UCSD-AML1 (cell line): ENCODE results near the gene EED.
"Not testable (repeated sequence)": the region's sequence is repeated elsewhere in the genome, so short reads cannot be mapped to it uniquely, and the experiment has no call there.

Source experiments
- DNase-seq: peaks from one replicate; lab custom pipeline; 2025; ENCODE audit not compliant: unreplicated experiment; lab: John Stamatoyannopoulos, UW

EED gene

GRCh38 chr11:86289508-86290280, 45.1 kb downstream of the EED start:
- not testable (repeated sequence) for DNase-seq

DNA sequence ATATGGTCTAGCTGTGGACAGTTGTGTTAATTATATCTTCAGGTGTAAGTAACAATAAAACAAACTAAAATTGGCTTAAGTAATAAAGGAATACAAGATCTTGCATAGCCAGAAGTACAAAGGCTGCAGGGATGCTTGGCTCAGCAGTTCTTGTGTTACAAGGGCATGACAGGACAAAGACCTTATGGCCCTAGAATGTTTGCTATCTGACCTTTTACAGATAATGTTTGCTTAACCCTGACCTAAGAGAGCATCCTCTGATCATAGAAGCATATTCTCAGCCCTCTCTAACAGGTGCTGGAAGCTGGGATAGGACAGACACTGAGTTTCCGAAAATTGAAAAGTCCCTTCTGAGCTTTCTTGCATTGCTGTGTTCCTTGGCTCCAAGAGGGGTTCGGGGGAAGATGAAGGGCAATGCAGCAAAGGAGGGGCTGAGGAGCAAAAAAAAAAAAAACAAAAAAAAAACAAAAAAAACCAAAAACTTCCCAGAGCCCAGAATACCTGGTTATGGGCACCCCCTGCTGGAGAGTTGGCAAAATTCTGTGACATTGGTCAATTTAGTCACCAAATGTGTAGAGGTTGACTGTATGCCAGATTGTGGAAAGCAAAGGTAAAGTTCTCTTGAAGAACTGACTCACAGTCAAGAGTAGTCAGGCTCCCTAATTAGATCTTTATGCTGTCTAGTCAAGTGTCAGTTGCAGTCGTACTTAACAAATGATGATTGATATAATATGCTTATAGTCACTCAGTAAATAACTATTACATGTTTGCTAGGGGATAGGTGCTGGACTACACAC, 47.1 kb downstream of the EED start:
- DNase-seq, result peak; percentile 21

DNA sequence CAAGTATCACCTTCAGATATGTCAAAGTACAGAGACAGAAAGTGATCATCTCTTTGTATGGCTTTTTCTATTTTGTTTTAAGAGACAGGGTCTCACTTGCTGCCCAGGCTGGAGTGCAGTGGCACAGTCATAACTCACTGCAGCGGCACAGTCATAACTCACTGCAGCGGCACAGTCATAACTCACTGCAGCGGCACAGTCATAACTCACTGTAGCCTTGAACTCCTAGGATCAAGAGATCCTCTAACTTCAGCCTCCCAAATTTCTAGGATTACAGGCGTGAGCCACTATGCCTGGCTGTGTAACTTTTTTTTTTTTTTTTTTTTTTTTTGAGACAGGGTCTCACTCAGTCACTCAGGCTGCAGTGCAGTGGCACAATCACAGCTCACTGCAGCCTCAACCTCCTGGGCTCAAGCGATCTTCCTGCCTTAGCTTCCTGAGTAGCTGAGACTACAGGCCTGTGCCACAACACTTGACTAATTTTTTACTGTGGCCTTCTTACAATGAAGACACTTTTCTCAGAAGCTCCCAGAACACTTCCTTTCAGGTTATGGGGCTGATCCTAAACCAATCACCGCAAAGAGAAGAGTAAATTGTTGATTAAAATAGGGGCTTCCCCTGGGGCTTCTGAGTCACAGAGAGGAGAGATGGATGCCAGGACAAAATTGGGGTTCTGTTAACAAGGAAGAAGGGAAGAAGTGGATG, 48.5 kb downstream of the EED start:
- DNase-seq, result no peak

DNA sequence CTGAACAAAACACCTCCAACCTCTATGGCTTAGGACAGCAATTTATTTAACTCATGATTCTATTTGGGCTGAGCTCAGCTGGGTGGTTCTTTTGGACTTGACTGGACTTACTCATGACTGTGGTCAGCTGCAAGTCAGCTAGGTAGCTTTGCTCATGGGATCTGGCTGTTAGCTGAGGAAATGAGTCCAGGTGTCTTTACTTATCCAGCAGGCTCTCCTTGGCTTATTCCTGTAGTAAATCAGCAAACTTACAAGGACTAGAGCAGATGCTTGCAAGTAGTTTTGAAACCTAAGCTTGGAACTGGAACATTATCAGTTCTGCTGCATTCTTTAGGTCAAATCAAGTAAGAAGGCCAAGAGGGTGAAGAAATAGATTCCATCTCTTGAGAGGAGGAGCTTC, 49.5 kb downstream of the EED start:
- DNase-seq, result no peak

GRCh38 chr11:86301742-86302091, 57.2 kb downstream of the EED start:
- no peak for DNase-seq

- DNase-seq, result peak; percentile 94
These were observed 57.7 kb downstream of the EED start, which contains the start of gene HIKESHI for GRCh38 chr11:86302092-86302793. Gene HIKESHI (plus strand): TSS chr11:86302240. CDS start chr11:86302449, 209 bp downstream.

GRCh38 chr11:86303257-86303656, 58.7 kb downstream of the EED start:
- no peak for DNase-seq

- DNase-seq, result not testable (repeated sequence)
These were observed 64.2 kb downstream of the EED start for GRCh38 chr11:86308710-86309109.

GRCh38 chr11:86313793-86314192, 69.2 kb downstream of the EED start:
- DNase-seq, result no peak

DNA sequence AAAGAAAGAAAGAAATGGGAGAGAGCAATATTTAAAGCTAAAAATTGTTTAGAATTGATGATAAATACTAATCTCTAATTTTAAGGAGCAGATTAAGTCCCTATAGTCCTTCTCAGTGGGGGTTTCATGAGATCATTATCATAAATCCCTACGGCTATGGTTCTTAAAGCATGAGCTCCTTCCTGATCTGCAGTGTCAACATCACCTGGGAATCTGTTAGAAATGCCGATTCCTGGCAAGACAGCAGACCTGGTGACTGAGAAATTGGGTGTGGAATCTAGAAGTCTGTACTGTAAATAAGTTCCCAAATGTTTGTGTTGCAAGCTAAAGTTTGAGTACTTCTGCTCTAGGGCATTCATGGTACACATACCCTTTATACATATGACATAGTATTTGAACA, 70.1 kb downstream of the EED start:
- DNase-seq, result no peak
